ENCODE measurements around the gene OR6P1.

OR6P1 gene

DNA sequence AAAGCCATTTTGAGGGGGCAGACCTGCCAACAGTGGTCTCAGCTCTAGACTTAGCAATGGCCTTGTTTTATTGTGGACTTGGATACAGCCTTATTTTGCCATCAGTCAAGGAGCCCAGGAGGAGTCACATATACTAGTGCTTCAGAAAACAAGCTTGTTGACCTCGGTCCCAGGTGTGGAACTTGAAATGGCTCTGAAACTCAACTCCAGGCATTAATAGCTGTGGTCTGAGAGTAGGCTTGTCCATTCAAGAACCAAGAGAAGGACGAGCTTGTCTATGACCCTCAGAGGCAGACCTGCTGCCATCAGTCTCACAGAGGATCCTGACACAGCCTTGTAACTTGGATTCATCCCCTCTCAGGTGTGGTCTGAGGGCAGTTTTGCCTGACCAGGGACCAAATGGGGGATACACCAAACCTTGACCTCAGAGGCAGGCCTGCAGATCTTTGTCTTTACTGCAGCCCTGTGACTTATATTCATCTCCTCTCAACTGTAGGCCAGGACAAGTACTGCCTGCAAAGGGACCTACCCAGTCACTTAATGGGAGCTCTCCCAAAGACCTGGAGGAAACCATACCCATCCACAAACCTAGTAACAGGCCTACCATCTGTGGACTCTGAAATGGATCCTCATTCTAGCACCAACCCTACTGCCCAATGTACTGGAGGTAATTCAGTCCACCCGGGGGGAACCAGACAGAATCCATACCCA lies 49.3 kb downstream of the OR6P1 start:
- TF ChIP-seq, protein P1, sequence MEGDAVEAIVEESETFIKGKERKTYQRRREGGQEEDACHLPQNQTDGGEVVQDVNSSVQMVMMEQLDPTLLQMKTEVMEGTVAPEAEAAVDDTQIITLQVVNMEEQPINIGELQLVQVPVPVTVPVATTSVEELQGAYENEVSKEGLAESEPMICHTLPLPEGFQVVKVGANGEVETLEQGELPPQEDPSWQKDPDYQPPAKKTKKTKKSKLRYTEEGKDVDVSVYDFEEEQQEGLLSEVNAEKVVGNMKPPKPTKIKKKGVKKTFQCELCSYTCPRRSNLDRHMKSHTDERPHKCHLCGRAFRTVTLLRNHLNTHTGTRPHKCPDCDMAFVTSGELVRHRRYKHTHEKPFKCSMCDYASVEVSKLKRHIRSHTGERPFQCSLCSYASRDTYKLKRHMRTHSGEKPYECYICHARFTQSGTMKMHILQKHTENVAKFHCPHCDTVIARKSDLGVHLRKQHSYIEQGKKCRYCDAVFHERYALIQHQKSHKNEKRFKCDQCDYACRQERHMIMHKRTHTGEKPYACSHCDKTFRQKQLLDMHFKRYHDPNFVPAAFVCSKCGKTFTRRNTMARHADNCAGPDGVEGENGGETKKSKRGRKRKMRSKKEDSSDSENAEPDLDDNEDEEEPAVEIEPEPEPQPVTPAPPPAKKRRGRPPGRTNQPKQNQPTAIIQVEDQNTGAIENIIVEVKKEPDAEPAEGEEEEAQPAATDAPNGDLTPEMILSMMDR (conservative IDR thresholded peaks at IDR 0.05; ENCODE audit: low read depth, low read length), result no peak
- no peak for DNase-seq (ENCODE audit: low read depth)
- no peak overlapping the region for H3K4me3 ChIP-seq (ENCODE audit: low read length)

DNA sequence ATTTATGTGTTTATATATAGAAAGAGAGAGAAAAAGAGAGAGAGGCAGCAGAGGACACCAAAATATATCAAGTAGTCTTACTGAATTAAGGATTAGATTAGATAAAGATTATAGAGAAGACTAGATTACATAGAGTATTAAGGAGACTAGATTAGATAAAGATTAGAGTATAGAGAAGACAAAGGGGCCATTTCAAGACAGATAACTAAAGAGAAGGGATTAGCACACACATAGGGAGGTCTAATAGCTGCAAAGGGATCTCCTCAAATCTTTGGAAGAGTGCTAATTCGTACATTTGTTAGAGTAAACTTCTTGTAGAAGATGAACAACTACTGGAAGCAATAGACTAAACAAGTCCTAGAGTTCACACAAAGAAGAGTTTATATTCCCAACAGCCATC lies 50.4 kb downstream of the OR6P1 start:
- TF ChIP-seq, protein P1 (conservative IDR thresholded peaks at IDR 0.05; ENCODE audit: low read depth, low read length), result no peak
- DNase-seq (ENCODE audit: low read depth), result no peak

DNA sequence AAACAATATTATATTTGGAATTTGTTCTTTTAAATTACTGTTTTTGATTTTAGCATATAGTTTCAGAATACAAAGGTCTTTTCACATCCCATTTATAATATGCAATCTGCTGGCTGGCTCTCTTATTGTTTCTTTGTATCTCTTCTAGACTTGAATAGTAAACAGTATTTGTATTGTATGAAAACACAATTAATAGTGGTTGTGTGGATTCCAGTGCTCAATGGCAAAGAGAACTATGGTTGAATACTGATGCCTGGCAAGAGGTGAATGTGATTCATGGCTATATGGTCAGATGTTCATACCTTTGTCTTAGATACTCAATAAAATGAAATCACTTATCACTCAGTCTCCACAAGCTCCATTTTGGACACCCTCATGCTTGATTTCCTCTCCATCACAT lies 53.4 kb downstream of the OR6P1 start:
- DNase-seq (ENCODE audit: low read depth), result no peak
- TF ChIP-seq, protein P1 (conservative IDR thresholded peaks at IDR 0.05; ENCODE audit: low read depth, low read length), result no peak
- no peak overlapping the region for H3K4me3 ChIP-seq (ENCODE audit: low read length)

More for the DNA sequence above, 50.4 kb downstream of the OR6P1 start:
- no peak overlapping the region for H3K4me3 ChIP-seq (ENCODE audit: low read length)

Data from retinal pigment epithelial cell (primary cell).